Suppressor macrophage (primary cell): ENCODE measurements around the gene TMEM219.
"Not testable (repeated sequence)": the region's sequence is repeated elsewhere in the genome, so short reads cannot be mapped to it uniquely, and the experiment has no call there.

Experiments used
- DNase-seq, 4 experiments: peaks; one replicate each; pipeline ENCODE4 v3.0.0-alpha.2; 2020 to 2022

The TMEM219 gene

DNA sequence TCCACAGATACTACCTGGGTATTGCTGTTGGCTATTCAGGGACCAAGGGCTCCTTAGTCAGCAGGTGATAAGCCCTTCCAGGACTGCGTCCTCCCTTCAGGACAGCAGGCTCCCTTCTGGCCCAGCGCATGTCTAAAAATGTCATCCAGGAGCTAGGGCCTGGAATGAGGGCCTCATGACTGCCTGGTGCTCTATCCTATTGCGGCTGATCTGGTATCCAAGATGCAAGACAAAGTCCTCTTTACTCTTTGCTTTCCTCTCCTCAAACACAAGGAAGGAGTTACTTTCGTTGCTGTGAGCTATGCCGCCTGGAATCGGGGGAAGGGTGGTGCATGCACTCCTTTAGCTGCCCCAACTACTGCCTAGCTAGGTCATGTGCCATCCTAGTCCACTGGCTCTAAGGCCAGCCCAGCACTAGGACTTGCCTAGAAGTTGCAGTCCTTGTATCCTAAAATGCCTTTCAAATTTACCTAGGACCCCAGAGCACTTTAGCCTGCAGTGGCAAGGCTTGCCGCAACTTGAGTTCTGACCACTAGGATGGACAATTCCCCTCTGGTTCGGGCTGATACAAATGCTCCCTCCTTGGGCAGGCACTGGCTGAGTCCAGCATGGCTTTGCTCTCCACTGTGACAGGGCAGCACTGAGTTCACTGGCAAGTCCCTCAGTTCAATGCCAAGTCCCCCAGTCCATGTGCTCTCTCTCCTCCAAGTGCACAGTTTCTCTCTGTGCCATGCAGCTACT lies 10.1 kb upstream of the TMEM219 start:
- DNase-seq, result no peak

DNA sequence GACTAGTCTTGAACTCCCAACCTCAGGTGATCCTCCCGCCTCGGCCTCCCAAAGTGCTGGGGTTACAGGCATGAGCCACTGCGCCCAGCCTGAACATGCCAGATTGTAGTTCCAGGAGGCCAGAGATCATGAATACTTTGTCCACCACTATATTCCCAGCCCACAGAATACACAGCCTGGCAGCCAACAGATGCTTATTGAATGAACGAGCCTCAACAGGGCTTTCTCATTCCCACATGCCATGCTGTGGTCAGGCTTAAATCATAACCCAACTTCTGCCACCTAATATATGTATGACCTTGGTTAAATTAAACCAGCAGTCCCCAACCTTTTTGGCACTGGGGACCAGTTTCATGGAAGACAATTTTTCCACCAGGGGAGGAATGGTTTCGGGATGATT lies 3.1 kb upstream of the TMEM219 start:
- no peak for DNase-seq

DNA sequence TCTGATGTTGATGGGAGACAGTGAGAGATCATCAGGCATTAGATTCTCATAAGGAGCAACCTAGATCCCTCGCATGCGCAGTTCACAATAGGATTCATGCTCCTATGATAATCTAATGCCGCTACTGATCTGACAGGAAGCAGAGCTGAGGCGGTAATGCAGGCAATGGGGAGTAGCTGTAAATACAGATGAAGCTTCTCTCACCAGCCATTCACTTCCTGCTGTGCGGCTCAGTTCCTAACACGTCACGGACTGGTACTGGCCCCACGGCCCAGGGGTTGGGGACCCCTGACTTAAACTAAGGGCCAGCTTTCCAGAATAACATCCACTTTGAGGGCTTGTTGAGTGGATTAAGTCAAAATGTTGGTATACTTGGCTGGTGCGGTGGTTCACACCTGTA lies 2.6 kb upstream of the TMEM219 start:
- DNase-seq, result no peak

DNA sequence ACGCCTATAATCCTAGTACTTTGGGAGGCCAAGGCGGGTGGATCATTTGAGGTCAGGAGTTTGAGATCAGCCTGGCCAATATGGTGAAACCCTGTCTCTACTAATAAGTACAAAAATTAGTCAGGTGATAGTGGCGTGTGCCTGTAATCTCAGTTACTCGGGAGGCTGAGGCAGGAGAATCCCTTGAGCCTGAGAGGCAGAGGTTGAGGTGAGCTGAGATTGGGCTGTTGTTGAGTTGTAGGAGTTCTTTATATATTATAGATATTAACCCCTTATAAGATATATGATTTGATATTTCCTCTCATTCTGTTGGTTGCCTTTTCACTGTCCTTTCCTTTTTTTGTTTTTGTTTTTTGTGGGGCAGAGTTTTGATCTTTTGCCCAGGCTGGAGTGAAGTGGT lies 2.1 kb upstream of the TMEM219 start:
- DNase-seq, result not testable (repeated sequence)

DNA sequence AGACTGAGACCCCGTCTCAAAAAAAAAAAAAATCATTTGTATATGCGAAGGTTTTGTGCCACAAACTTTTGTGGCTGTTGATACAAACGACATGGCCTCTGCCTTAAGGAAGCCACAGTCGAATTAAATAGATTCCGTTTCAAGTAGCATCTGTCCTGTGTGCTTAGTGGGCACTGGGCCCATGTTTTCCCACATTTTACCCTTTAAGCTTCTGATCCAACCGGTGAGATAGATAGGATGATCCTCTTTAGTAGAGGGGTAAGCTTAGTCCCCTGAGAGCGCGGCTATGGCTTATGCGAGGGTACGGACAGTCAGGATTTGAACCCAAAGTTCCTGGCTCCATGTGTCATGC lies 776 bp upstream of the TMEM219 start:
- peak in 1 of 4 experiments; percentile 5 for DNase-seq

DNA sequence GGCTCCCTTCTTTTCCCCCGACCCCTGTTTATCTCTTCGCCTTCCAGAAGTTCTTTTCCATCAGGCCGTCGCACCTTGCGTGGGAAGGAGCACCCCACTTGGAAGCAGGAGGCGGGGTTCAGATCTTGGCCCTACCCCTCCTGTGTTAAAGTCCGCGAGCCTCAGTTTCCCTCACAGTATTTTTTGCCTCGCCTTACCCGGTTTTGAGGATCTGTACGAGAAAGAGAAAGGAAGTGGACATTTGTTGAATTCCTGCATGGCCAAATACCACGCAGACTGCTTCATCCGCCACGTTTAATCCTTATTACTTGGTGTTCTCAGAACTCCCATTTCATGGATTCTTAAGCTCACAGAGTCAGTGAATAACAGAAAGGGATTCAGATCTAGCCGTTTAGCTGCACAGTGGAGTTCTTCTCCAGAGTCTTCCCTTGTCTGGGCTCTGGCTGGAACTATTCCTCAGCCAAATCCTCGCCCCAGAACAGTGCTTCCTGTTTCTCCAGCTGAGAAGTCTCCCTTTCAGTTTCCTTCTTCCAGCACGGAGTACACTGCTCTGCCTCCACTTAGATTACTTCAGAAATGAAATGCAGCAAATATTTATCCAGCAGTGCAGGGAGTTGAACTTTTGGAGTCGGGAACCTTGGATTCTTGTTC lies 590 bp downstream of the TMEM219 start:
- DNase-seq, result peak; percentile 69 to 81 (median 76)

DNA sequence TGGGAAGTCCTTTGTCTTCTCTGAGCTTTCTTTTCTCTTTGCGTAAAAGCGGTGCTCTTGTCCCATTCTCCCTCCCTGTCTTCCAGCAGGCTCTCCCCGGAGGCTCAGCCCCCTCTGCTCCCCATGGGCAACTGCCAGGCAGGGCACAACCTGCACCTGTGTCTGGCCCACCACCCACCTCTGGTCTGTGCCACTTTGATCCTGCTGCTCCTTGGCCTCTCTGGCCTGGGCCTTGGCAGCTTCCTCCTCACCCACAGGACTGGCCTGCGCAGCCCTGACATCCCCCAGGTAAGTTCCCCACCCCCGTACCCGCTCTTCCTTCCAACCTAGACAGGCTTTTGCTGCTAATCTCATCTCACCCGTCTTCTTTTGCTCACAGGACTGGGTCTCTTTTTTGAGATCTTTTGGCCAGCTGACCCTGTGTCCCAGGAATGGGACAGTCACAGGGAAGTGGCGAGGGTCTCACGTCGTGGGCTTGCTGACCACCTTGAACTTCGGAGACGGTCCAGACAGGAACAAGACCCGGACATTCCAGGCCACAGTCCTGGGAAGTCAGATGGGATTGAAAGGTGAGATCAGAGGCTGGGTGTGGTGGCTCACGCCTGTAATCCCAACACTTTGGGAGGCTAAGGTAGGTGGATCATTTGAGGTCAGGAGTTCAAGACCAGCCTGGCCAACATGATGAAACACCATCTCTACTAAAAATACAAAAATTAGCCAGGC lies 1.3 kb downstream of the TMEM219 start:
- no peak for DNase-seq

DNA sequence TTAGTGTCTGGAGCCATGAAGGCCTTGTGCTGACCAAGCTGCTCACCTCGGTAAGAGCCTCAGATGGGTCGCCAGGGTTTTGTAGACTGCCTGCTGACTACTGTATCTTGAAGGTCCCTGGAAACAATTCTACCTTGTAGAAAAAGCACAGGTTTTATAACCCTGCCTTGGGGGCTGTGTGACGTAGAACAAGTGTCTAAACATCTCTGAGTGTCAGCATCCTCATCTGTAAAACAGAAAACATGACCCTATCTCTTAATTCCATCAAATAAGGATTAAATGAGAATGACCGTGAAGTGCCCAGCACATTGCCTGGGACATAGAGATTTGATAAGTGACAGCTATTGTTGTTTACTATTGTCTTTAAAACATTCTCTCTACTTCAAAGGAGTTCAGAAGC lies 6.3 kb downstream of the TMEM219 start:
- no peak for DNase-seq

DNA sequence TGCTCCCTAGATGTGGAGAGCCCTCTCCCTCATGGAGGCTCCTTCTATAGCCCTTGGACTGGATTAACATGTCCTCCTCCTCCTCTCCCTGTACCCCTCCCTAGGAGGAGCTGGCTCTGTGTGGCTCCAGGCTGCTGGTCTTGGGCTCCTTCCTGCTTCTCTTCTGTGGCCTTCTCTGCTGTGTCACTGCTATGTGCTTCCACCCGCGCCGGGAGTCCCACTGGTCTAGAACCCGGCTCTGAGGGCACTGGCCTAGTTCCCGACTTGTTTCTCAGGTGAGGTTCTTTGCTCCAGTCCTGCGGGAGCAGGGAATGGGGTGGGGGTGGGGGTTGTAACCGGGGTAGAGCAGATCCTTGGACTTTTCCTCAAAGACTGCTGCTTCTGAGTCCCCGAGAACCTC lies 9.4 kb downstream of the TMEM219 start:
- DNase-seq, result no peak

DNA sequence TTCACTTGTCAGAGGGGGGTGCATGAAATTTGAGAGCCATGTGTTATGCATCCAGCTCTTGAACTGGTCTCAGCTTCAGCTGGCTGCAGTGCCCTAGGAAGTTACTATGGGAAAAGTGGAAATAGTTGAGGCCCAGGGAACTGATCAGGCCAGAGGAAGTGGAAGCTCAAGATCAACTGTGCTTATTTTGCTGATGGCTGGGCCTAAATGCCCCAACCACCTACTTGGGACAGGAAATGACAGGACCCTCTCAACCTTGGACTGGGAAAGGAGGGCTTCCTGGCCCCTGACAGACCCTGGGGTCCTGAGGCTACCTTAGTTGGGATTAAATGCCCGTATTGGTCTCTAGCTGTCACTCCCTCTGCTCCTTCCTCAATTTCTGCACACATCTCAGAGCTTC lies 10.6 kb downstream of the TMEM219 start:
- peak in 1 of 4 experiments; percentile 17 for DNase-seq

GRCh38 chr16:29972992-29973383 lies 11.1 kb downstream of the TMEM219 start:
- no peak for DNase-seq

DNA sequence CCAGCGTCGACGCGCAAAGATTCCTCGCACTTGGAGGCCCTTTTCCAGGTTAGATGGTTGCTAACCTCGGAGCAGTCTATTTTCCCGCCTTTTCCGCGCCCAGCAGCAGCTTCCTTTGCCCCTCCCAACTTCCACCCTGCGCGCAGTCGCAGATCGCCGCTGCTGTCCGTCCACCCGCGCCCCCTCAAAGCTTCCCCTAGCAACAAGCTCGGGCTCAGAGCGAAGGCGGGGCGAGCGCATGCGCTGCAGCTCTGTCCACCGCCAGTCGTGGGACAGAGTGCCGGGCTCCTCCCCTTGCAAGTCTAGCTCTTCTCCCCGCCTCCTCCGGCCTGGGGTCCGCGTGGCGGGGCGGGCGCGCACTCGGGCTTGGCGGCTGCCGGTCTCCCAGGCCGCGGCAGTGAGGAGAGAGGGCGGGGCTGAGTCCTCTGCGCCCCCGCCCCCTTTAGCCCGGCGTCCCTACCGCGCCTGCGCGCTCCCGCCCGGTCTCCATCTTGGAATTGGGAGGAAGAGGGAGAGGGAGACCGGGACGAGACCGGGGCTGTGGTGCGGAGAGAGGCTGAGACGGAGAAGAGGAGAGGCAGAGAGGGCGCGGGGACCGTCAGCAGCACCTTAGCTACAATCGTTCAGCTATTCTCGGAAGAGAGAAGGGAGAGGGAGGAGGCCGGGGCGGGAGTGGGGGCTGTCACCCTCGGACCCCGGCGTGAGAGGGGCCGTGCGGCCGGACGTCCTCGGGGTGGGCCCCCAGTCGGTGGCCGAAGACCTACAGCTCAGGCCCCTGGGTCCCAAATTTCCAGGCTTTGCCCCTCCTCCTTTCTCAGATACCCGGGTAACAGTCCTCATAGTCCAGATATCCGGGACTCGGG lies 11.7 kb downstream of the TMEM219 start, which contains the start of gene TAOK2:
TAOK2 (plus strand) TSS at position 485 of the 863 bp plus-strand sequence. CDS start 3,905 bp downstream, outside the sequence.
- peak; percentile 99 to 100 (median 99) for DNase-seq

GRCh38 chr16:29974291-29975133 lies 12.6 kb downstream of the TMEM219 start:
- DNase-seq, result peak; percentile 71 to 83 (median 77)

GRCh38 chr16:29975134-29975538 lies 13.3 kb downstream of the TMEM219 start:
- DNase-seq, result no peak

GRCh38 chr16:29975811-29976511 lies 14.1 kb downstream of the TMEM219 start:
- no peak for DNase-seq

- DNase-seq, result no peak
These were observed 15.4 kb downstream of the TMEM219 start for GRCh38 chr16:29977063-29977825.

- DNase-seq, result no peak
These were observed 16.2 kb downstream of the TMEM219 start for GRCh38 chr16:29978081-29978480.

DNA sequence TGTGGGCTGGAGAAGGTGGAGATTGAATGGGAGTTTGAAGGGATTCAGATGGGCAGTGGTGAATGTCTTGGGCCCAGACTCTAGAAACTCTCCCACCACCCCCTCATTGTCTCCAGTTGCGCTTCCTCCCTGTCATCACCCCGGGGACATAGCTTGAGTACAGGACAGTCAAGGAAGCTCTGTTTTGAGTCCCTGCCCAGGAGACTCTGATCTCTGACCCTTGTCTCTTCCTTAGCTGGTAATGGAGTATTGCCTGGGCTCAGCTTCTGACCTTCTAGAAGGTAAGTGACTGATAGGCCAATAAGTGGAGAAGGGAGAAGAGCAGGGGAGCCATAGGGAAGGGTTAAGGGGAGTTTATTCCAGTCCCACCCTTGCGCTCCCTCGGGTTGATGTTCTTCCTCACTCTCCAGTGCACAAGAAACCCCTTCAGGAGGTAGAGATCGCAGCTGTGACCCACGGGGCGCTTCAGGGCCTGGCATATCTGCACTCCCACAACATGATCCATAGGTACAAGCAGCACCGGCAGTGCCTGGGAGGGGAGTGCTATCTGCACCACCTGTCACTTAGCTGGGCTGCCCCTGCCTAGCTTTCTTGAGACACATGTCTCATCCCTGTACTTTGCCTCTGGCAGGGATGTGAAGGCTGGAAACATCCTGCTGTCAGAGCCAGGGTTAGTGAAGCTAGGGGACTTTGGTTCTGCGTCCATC lies 16.8 kb downstream of the TMEM219 start:
- no peak for DNase-seq
